Activated gamma-delta T cell (primary cell): ENCODE results near the gene NCAM2.

Source experiments
- DNase-seq: peaks from one replicate; lab custom pipeline; 2025; lab: John Stamatoyannopoulos, UW

The NCAM2 gene

GRCh38 chr21:21458124-21458631, 460.0 kb downstream of the NCAM2 start:
- DNase-seq, result no peak

- DNase-seq, result no peak
Measured at GRCh38 chr21:21460979-21461378, 462.8 kb downstream of the NCAM2 start.

- no peak for DNase-seq
Measured at GRCh38 chr21:21463456-21463855, 465.2 kb downstream of the NCAM2 start.

GRCh38 chr21:21464684-21465083, 466.5 kb downstream of the NCAM2 start:
- no peak for DNase-seq

GRCh38 chr21:21466752-21467151, 468.5 kb downstream of the NCAM2 start:
- DNase-seq, result no peak

GRCh38 chr21:21468003-21468402, 469.8 kb downstream of the NCAM2 start:
- no peak for DNase-seq

GRCh38 chr21:21481239-21481638, 483.0 kb downstream of the NCAM2 start:
- no peak for DNase-seq

- DNase-seq, result no peak
Measured at GRCh38 chr21:21508859-21509258, 510.6 kb downstream of the NCAM2 start.

GRCh38 chr21:21530680-21531079, 532.5 kb downstream of the NCAM2 start:
- no peak for DNase-seq

- DNase-seq, result no peak
Measured at GRCh38 chr21:21547368-21547953, 549.3 kb downstream of the NCAM2 start.

- no peak for DNase-seq
Measured at GRCh38 chr21:21559285-21560045, 561.3 kb downstream of the NCAM2 start.
